ENCODE measurements around the gene FGG. TPM values are rescaled to one million over a fixed set of nuclear protein-coding genes. Genes with fewer than 3 reads are reported as not detected.

FGG gene
- total and polyA plus RNA-seq, 2 of the 13 experiments (the other 11 are each of a cell fraction or from before 2014, with no cell fraction given): 1,037 to 2,423 TPM

- Histone ChIP-seq H3K27ac (ENCODE audit: extremely low read length, insufficient read depth, low read length) (no peak overlapping the region), H3K36me3 (replicated peaks in 1 of 2; ENCODE audit: control insufficient read depth in 1 of 2, insufficient read depth in 2 of 2, low read length in 2 of 2) (0 out of 5 replicates have a peak, but pooled peaks cover 0 to 4% of the 10 kb centered on the region in 2 experiments), H3K79me2 (ENCODE audit: insufficient read depth, low read length) (no peaks in the 10 kb centered on the region), H3K4me2 (ENCODE audit: low read depth, low read length) (no peak overlapping the region), H4K20me1 (ENCODE audit: insufficient read depth, low read length) (no peaks in the 10 kb centered on the region), H3K9me3 (ENCODE audit: low read length) (no peaks in the 10 kb centered on the region), H3K27me3 (ENCODE audit: control insufficient read depth in 1 of 2, insufficient read depth in 2 of 2, low read length in 2 of 2) (no peaks in the 10 kb centered on the region), H3K4me1 (ENCODE audit: insufficient read depth, low read length) (peaks cover 38% of the 10 kb centered on the region), H2AFZ (ENCODE audit: low read length) (no peak overlapping the region), H3K4me3 (replicated peaks in 1 of 3; ENCODE audit: insufficient read depth in 1 of 3, low read depth in 2 of 3, low read length in 3 of 3) (no peak overlapping the region), H3K9ac (ENCODE audit: insufficient read depth, low read depth, low read length) (no peak overlapping the region)
- ATAC-seq (no peak), DNase-seq (ENCODE audit: low spot score) (no peak), FAIRE-seq (no peak)
- no TSS peak for BruUV-seq (replicated peaks)
- 100% methylated on average over 3 of the region's 3 CpGs for WGBS (ENCODE audit: low lambda C conversion rate)
- in situ Hi-C loops (cut with HindIII; ENCODE audit: extremely low pct_ligation_motif_present, low pct_unique_long_range_greater_than_20kb): no loop called here
- no peak for TF ChIP-seq PBX3 (CRISPR knock-in tag; IDR thresholded peaks at IDR 0.05; ENCODE audit: borderline replicate concordance)
- no peak for TF ChIP-seq CBX1 (IDR thresholded peaks at IDR 0.05; ENCODE audit: low read depth)
- no peak for TF ChIP-seq ZNF318 (CRISPR knock-in tag; IDR thresholded peaks at IDR 0.05)
- CTCF ChIA-PET (ENCODE audit: low intra/inter-chr PET ratio, low total read pairs): no interaction called here
- POLR2A ChIA-PET: interaction anchor here (0.9 to 1.8 kb wide), 4 partner anchors 12 to 38 kb away, joined by 3 to 5 read pairs (median 4); partner anchors contain the start of genes FGA and FGG
- intact Hi-C loops (cut with micrococcal nuclease; ENCODE audit: unreplicated experiment): loop anchor here (1.0 kb wide), 1 partner anchor 27 kb away; no protein-coding TSS in a partner anchor
These were observed 38.1 kb downstream of the FGG start for GRCh38 chr4:154574311-154574710.

Measured in HepG2 (cell line).